Measurements from ENCODE around the gene VSIG10L2. TPM values are rescaled to one million over a fixed set of nuclear protein-coding genes. Genes with fewer than 3 reads are reported as not detected.

VSIG10L2 gene
- total RNA-seq, 1 donor from 2014 or later: not detected

DNA sequence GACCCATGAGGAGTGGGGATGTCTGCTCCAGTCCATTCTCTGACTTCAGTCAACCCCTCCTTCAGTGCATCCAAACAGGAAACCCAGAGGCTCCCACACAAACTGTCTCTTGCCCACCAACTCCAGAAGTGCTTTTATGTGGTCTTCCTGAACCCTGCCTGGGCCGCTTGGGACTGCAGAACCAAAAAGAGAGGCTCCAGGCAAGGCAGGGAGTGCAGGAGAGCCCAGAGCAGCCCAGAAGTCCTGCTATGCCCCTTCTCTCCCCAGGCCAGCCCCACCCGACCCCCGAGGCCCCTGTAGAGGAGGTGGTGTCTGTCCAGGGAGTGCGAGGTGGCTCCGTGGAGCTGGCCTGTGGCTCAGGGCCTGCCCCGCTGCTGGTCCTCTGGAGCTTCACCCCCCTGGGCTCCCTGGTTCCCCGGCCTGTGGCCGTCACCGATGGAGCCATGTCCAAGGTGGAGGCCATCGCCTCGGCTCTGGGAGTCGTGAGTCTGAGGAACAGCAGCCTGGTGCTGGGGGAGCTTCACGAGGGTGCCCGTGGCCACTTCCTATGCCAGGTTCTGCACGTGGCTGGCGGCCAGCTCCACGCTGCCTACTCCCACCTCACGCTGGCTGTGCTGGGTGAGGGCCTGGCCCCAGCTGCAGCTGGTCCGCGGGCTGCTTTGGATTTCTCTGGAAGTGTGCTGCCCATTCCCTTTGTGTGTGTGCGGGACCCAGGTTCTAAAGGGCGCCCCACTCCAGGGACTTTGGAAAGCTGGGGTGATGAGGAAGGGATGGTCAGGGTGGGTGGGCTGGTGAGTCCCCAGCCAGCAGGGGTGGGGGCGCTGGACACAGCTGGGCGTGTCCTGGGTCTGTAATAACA is 1.8 kb downstream of the VSIG10L2 start:
- no peaks in the 10 kb centered on the region for H3K36me3 ChIP-seq (ENCODE audit: control insufficient read depth, insufficient read depth, low read length)
- DNase-seq (ENCODE audit: low read depth): no peak
- no peaks in the 10 kb centered on the region for H3K27me3 ChIP-seq (ENCODE audit: control insufficient read depth, insufficient read depth, low read length)
- TF ChIP-seq, protein P1, sequence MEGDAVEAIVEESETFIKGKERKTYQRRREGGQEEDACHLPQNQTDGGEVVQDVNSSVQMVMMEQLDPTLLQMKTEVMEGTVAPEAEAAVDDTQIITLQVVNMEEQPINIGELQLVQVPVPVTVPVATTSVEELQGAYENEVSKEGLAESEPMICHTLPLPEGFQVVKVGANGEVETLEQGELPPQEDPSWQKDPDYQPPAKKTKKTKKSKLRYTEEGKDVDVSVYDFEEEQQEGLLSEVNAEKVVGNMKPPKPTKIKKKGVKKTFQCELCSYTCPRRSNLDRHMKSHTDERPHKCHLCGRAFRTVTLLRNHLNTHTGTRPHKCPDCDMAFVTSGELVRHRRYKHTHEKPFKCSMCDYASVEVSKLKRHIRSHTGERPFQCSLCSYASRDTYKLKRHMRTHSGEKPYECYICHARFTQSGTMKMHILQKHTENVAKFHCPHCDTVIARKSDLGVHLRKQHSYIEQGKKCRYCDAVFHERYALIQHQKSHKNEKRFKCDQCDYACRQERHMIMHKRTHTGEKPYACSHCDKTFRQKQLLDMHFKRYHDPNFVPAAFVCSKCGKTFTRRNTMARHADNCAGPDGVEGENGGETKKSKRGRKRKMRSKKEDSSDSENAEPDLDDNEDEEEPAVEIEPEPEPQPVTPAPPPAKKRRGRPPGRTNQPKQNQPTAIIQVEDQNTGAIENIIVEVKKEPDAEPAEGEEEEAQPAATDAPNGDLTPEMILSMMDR (IDR thresholded peaks at IDR 0.05; ENCODE audit: insufficient read depth, low read length, poor library complexity, severe bottlenecking): no peak
- no peak overlapping the region for H3K4me3 ChIP-seq (ENCODE audit: low read depth, low read length)

DNA sequence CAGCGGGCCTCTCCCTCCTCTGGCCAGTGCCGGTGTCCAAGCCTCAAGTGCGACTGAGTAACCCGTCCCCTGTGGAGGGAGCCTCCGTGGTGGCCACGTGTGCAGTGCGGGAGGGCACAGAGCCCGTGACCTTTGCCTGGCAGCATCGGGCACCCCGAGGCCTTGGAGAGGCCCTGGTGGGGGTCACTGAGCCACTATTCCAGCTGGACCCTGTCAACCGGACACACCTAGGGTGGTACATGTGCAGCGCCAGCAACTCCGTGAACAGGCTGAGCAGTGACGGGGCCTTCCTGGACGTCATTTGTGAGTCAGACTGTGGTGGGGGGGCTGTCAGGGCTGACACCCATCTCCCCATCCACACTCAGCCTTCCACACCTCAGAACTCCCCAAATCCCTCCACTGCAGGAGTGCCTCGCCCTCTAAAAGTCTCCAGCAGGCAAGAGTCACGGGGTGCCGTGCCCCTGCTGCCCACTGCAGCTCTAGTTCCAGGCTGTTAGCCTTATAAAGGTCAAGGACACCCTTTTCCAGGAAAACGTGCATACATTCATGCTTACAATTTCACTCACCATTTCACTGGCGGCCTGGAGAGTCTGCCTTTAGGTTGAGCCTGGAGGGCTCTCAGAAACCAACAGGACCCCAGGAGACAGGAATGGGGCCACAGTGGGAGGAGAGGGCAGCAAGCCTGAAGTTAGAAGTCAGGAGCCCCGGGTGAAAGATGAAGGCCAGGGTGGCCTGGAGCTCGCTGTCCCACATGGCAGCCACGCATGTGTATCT is 2.6 kb downstream of the VSIG10L2 start:
- TF ChIP-seq, protein P1 (IDR thresholded peaks at IDR 0.05; ENCODE audit: insufficient read depth, low read length, poor library complexity, severe bottlenecking): no peak
- Histone ChIP-seq H3K4me3 (ENCODE audit: low read depth, low read length) (no peak overlapping the region), H3K27me3 (ENCODE audit: control insufficient read depth, insufficient read depth, low read length) (no peaks in the 10 kb centered on the region), H3K36me3 (ENCODE audit: control insufficient read depth, insufficient read depth, low read length) (no peaks in the 10 kb centered on the region)
- no peak for DNase-seq (ENCODE audit: low read depth)

DNA sequence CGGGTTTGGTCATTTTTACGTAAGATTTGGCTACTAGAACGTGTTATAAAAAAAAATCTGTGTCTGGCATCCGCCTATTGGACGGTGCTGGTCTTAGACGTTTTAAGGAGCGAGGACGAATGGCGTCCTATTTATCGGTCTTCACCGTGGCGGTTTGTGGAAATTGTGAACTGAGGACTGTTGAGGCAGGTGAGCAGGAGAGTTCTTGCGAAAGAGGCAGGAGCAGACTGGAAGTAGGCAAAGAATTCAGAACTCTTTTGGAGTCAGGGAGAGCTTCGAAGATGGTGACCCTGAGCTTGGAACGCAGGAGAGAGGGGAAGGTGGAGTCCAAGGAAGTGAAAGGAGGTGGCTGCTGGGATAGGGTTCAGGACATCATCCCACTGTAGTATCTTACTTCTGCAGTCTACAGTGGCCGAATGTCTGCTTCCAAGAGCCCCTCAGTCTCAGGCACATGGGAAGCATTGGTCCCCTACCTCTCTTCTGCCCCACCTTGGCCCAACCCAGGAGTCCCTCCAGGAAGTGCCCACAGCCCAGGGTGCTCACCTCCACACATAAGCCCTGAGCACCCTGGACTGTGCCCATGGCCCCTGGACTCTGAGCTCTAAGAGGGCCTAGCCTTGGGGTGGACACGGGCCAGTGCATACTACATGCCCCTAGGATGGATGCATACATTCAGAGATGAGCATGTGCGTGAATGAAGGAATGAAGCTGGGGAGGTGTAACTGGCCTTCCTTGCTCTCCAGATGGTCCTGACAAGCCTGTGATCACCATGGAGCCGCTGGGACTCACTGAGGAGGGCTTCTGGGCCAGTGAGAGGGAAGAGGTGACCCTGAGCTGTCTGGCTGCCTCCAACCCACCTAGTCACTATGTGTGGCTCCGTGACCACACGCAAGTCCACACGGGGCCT is 3.7 kb downstream of the VSIG10L2 start:
- H3K27me3 ChIP-seq (ENCODE audit: control insufficient read depth, insufficient read depth, low read length): no peaks in the 10 kb centered on the region
- no peak overlapping the region for H3K4me3 ChIP-seq (ENCODE audit: low read depth, low read length)
- no peaks in the 10 kb centered on the region for H3K36me3 ChIP-seq (ENCODE audit: control insufficient read depth, insufficient read depth, low read length)
- TF ChIP-seq, protein P1 (IDR thresholded peaks at IDR 0.05; ENCODE audit: insufficient read depth, low read length, poor library complexity, severe bottlenecking): no peak
- DNase-seq (ENCODE audit: low read depth): no peak

DNA sequence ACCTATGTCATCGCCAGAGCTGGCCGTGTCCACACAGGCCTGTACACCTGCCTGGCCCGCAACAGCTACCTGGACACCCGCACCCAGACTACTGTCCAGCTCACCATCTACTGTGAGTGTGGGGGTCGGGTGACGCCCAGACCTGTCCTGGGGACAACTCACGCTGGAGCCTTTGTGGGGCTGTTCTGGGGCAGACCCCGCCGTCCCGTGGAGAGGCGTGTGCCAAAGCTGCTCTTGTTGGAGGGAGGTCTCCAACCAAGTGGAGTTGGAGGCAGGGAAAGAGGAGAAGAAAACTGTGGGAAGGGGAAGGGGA is 4.3 kb downstream of the VSIG10L2 start:
- TF ChIP-seq, protein P1 (IDR thresholded peaks at IDR 0.05; ENCODE audit: insufficient read depth, low read length, poor library complexity, severe bottlenecking): no peak
- Histone ChIP-seq H3K4me3 (ENCODE audit: low read depth, low read length) (no peak overlapping the region), H3K27me3 (ENCODE audit: control insufficient read depth, insufficient read depth, low read length) (no peaks in the 10 kb centered on the region), H3K36me3 (ENCODE audit: control insufficient read depth, insufficient read depth, low read length) (no peaks in the 10 kb centered on the region)
- no peak for DNase-seq (ENCODE audit: low read depth)

DNA sequence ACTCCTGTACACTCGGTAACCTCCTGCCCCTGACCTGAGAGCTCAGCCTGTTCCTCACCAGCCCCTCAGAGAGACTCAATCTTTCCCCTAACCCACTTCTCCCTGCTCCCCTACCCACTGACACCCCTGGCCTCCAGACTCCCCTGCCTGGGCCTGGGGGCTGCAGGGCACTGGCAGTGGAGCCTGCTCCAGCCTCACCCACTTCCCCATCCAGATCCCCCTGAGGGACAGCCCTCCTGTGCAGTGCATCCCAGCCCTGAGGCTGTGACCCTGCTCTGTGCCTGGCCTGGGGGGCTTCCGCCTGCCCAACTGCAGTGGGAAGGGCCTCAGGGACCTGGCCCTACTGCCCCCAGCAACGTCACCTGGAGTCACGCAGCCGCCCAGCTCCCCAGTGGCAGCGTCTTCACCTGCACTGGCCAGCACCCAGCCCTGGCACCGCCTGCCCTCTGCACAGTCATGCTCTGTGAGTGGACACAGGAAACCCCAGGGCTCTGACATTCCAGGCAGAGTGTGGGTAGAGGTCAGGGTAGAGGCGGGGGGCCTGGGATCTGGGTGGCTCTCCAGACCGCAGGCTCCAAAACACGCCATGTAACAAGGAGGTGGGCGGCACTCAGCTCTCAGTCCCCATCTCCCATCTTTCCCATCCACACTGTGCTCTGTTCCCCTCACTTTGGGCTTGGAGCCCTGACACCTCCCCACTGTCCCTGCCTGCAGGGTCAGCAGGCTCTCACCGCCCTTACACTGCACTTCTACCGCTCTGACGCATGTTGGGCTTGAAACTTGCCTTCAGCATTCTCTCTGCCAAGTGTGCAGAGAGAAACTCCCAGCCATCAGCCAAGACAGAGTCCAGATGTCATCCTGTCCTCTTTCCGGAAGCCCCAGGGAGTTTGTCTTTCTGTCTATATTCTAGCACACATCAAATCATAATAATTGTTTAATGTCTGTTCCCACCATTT is 5.1 kb downstream of the VSIG10L2 start:
- no peak overlapping the region for H3K4me3 ChIP-seq (ENCODE audit: low read depth, low read length)
- no peak for DNase-seq (ENCODE audit: low read depth)
- TF ChIP-seq, protein P1 (IDR thresholded peaks at IDR 0.05; ENCODE audit: insufficient read depth, low read length, poor library complexity, severe bottlenecking): no peak
- no peaks in the 10 kb centered on the region for H3K27me3 ChIP-seq (ENCODE audit: control insufficient read depth, insufficient read depth, low read length)
- H3K36me3 ChIP-seq (ENCODE audit: control insufficient read depth, insufficient read depth, low read length): no peaks in the 10 kb centered on the region

All from kidney epithelial cell (primary cell).